ENCODE data around the gene TTPAL.
A peak's percentile ranks its signal among the peaks of the same experiment; 100 is the strongest.

TTPAL gene

GRCh38 chr20:44501448-44501847 is 25.8 kb downstream of the TTPAL start:
- no peak for DNase-seq

- no peak for DNase-seq
Observed at GRCh38 chr20:44502968-44503367, 27.3 kb downstream of the TTPAL start.

DNA sequence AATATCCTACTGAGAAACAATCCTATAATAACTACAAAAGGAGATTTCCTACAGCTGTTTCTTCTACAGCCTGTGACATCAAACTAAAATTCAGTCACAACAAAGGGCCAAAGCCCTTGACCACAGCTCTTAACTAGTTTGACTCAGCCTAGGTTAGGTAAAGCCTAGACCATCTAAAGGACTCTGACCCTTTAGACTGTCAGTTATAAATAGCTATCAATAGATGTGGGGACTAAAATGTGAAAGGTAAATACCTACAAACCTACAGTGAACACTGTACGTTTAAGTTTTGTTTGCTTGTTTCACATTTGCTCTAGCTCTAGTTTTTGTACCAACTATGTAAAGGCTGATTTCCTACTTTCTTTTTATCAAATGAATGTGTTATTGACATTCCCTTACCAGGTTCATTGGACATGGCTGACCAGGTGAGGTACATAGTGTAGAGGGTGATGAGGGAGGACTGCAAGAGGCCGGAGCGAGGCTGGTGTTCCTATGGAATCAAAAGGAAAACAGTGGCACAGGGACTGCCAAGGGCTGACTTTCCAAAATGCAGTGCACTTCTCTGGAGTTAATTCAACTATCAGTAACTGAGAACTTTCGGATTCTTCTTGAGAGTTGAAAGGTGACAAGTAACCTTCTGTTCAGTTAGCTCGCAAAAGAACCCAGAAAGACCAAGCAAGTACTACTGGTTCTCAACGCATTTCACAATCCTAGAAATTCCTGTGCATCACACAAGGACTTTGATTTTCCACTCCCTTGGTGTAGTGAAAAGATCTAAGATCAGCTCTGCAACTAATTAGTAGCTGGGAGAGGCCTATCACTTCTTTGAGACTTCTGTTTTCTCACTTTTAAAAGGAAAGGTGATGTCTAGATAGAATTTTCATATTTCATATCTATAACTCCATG is 29.0 kb downstream of the TTPAL start:
- DNase-seq, result no peak

DNA sequence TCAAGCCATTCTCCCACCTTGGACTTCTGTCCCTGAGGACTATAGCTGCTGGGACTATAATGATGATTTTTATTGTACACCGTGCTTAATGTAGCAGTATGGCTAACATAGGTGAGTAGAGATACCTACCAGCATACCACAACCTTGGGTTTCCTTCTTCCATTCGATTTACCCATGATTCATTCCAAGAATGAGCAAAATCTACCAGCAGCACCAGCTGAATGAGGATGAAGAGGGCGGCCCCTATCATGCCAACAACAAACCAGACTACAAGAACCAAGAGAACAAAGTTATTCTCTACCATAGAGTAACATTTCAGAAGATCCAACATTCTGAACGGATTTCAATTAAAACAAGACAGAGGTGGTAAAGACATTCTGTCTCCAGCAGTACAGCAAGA is 34.1 kb downstream of the TTPAL start:
- DNase-seq, result no peak

DNA sequence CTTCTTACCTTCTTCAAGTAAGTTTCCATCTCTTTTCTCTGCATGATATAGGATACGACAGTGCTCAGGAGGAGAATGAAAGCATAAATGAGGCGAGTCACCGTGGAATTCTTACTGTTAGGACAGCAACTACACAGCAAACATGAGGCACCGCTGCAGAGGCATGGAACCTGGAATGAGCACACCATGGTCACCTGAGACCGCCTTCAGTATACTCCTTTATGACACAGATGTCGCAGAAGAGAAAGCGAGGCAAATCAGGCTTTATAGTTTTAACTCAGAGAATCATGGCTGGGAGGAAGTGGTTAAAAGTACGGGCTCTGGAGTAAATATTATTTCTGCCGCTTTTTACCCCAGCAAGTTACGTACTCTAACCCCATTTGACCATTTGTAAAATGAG is 38.2 kb downstream of the TTPAL start:
- no peak for DNase-seq

DNA sequence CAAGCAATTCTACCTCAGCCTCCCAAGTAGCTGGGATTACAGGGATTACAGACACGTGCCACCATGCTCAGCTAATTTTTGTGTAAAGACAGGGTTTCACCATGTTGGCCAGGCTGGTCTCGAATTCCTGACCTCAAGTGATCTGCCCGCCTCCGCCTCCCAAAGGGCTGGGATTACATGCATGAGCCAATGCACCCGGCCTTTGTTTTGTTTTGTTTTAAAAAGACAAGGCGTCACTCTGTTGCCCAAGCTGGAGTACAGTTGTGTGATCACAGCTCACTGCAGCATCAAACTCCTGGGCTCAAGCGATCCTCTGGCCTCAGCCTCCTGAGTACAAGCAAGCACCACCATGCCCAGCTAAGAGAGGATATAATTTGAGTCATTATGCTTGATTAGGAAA is 40.8 kb downstream of the TTPAL start:
- DNase-seq, result no peak

- DNase-seq, result no peak
Observed at GRCh38 chr20:44517454-44517853, 41.8 kb downstream of the TTPAL start.

GRCh38 chr20:44518248-44518647 is 42.6 kb downstream of the TTPAL start:
- peak; percentile 46 for DNase-seq

GRCh38 chr20:44520881-44521280 is 45.2 kb downstream of the TTPAL start:
- DNase-seq, result no peak

GRCh38 chr20:44521484-44522481 is 46.1 kb downstream of the TTPAL start, which contains the start of gene SERINC3:
Gene SERINC3, minus strand, starts transcription at chr20:44522070. Its CDS starts 119 bp downstream, at chr20:44521951.
- DNase-seq, result peak; percentile 97

- DNase-seq, result no peak
Observed at GRCh38 chr20:44522841-44523240, 47.2 kb downstream of the TTPAL start.

- DNase-seq, result peak; percentile 60
Observed at GRCh38 chr20:44523746-44524145, 48.1 kb downstream of the TTPAL start.

GRCh38 chr20:44526129-44526528 is 50.5 kb downstream of the TTPAL start:
- no peak for DNase-seq

DNA sequence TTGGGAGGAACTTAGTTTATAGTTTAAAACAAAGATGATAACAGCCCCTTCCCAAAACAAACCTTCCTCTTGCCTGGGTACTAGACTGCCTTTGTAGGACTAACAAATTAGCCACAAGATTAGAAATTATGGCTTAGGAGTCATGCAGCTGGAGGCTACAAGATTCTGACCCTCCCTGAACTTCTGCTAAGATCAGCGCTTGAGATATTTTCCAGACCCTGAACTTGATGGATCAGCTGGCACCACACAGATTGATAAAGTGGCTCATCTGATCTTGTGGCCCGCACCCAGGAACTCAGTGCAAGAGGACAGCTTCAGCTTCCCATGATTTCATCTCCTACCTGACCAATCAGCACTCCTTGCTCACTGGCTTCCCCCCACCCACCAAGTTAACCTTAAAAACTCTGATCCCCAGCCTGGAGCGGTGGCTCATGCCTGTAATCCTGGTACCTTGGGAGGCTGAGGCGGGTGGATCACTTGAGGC is 52.1 kb downstream of the TTPAL start:
- peak; percentile 16 for DNase-seq

- no peak for DNase-seq
Observed at GRCh38 chr20:44528309-44528708, 52.6 kb downstream of the TTPAL start.

DNA sequence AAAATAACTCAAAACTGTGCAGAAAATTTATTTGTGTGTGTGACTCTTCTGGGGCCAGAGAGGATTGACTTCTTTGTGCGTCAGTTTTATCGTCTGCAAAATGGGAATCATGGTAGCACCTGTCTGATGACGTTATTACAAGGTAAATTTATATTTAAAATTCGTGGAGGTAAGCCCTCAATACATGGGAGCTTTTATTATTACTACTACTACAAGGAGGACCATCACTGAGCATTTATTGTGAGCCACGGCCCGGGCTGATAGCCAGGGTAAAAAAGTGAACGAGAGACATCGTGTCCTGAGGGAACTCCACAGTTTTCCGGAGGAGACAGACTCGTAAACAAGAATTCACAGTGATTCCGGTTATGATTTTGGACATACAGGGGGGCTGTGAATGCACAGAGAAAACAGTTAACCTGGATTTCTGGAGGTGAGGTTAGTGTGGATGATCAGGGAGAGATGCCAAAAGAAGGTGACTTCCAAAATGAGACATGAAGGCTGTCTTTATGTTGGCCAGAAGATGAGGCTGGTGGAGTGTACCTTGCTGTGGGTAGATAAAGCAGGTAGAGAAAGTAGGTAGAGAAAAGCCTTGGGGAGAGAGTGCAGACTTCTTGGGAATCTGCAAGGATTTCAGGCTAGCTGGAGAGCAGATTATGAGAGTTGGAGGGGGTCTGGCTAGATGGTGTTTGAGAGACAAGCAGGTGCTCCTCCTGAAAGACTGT is 56.7 kb downstream of the TTPAL start:
- DNase-seq, result peak; percentile 50

DNA sequence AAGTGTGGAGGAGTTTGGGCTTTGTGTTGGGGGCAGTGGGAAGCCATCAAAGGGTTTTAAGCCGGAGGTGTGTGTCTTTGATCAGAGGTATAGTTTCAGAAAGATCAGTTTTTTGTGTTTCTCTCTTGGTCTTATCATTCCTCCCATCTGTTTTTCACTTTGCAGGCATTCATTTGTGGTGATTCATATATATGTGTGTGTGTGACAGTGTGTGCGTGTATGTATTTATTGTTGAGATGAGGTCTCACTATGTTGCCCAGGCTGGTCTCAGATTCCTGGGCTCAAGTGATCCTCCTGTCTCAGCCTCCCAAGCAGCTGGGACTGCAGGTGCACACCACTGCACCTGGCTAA is 57.3 kb downstream of the TTPAL start:
- DNase-seq, result peak; percentile 50

DNA sequence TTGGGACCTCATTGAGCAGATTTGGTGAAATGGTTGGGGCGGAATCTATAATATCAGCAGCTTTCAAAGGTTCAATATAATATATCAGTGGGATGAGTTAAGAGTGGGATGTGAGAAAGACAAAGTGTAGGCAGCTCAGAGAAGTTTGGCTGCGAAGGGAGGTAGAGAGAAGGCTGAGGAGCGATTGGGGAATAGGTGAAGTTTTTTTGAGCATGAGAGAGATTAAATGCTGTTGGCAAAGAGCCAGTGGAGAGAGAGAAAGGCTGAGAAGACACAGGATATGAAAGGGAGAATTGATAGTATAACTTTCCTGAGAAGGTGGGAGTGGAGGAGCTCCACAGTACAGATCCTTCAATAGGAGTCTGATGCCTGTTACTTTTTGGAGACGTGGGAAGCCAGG is 58.3 kb downstream of the TTPAL start:
- DNase-seq, result peak; percentile 27

DNA sequence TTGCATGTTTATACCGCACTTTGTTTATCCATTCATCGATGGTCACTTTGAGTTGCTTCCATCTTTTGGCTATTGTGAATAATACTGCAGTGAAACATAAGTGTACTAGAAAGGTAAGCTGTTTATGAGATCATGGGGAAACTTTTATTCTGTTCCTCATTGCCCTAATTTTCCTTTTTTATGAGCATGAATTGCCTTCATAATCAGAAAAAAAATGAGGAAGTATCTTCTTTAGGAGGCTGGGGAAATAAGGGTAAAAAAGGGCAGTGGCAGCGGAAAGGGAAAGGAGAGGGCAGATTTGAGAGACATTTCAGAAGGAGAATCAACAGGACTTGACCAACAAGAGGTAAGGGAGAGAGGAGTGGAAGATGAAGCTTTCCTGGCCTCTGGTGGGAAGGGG is 60.5 kb downstream of the TTPAL start:
- peak; percentile 41 for DNase-seq

DNA sequence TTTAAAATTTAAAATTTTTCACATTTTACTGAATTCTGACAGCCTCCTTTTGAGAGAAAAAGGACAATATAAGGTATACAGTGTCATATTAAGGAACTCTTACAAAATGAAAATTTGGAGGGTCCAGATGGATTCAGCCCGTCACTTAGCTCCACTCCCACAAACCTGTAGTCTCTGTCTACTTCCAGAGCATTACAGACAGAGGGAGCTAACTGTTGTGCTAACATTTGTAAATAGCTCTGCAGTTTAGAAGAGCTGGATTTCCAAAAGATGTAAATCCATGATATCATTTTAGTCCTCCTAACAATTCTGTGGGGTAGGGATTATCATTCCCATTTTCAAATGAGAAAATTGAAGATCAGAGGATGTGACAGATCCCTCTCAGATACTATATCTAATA is 62.3 kb downstream of the TTPAL start:
- peak; percentile 21 for DNase-seq

DNA sequence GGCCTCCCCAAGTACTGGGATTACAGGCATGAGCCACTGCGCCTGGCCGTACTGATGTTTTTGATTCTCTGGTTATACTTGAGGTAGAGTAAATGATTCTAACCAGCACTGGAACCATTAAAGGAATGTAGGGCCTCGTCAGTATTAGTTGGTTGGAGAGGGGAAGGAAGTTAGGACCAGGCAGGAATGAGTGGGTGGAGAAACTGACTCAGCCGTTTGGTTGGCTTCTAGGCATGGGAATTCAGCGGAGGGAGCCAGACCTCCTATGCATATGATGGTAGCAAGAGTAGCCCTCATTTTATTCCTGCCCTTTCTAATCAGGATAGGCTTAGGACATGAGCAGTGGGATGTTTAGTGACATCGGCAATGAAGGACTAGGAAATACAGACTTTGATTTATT is 65.2 kb downstream of the TTPAL start:
- DNase-seq, result no peak

DNA sequence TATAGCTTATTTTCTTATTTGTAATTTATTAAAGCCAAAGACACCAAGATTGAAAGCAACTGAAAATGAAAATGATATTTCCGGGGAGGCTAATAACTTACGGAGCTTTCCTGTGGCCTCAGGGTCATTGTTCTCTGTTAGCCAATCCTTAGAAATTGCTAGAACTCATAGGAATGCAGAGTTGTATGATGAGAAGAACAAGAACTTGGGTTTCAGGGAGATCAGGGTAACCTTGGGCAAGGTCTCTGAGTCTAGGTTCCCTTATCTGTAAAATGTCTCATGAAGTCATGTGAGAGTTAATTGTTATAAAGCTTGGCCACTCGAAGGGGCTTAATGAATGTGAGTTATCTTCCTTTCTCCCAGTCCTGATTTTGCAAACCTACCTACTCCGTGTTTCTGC is 66.3 kb downstream of the TTPAL start:
- peak; percentile 35 for DNase-seq

- DNase-seq, result peak; percentile 36
Observed at GRCh38 chr20:44542890-44543289, 67.2 kb downstream of the TTPAL start.
